Esophagus squamous epithelium (tissue), 5 donors: ENCODE results near the gene RALBP1. TPM values are rescaled to one million over a fixed set of nuclear protein-coding genes. Genes with fewer than 3 reads are reported as not detected.

Experiments
- DNase-seq: peaks from one replicate; lab custom pipeline; 2025; lab: John Stamatoyannopoulos, UW
- H3K27ac ChIP-seq, 4 donors: fragments of 200-600 bp; sonication (generic); one replicate each; pipeline ENCODE4 v1.5.1; 2016 to 2019; ENCODE audit warnings: mild to moderate bottlenecking in 1 of 4
- H3K27me3 ChIP-seq, 4 donors: fragments of 200-600 bp; sonication (generic); 1 replicate in 3 of 4; 2 replicates in 1 of 4; pipeline versions ENCODE4 v1.5.1 to v1.6.0; 2017 to 2021; ENCODE audit warnings: antibody characterized with exemption in 1 of 4
- H3K36me3 ChIP-seq, 3 donors: fragments of 200-600 bp; sonication (generic); one replicate each; pipeline ENCODE4 v1.5.1; 2016 to 2019
- H3K4me1 ChIP-seq, 3 donors: fragments of 200-600 bp; sonication (generic); one replicate each; pipeline ENCODE4 v1.5.1; 2017 to 2019
- H3K4me3 ChIP-seq, 4 donors: fragments of 200-600 bp; sonication (generic); 1 replicate in 3 of 4; 2 replicates in 1 of 4; pipeline ENCODE4 v1.5.1; 2016 to 2019; ENCODE audit warnings: mild to moderate bottlenecking in 2 of 4, moderate library complexity in 1 of 4
- H3K9me3 ChIP-seq, 3 donors: fragments of 200-600 bp; sonication (generic); one replicate each; pipeline ENCODE4 v1.5.1; 2016 to 2019
- CTCF ChIP-seq, 6 experiments: fragments of 450-650 bp in 4 of 6; fragments of 200-600 bp in 2 of 6; sonication (generic) in 2 of 6; IDR thresholded peaks; one replicate each; pipeline ENCODE4 v1.5.1; 2016 to 2019; ENCODE audit warnings: antibody characterized with exemption in 6 of 6, mild to moderate bottlenecking in 4 of 6, moderate library complexity in 4 of 6
- POLR2A ChIP-seq, 4 donors: fragments of 450-650 bp; IDR thresholded peaks; one replicate each; pipeline ENCODE4 v1.6.1; 2017; ENCODE audit warnings: antibody characterized with exemption in 4 of 4, mild to moderate bottlenecking in 4 of 4, moderate library complexity in 3 of 4
- WGBS, 2 donors: methylation state at CpG; one replicate each; pipeline ENCODE4 v1.1.5; 2018; 5-methylcytosine and 5-hydroxymethylcytosine counted together
- intact Hi-C: fragments of 100-400 bp; cut with DNase I; formaldehyde crosslinking; loops from one replicate; pipeline ENCODE4 v1.15.0; 2022
- total RNA-seq, 4 donors: library from RNA; depleted of rRNA; stranded (reverse); fragments of >200 nt; gene quantifications; one replicate each; pipeline ENCODE4 v1.1.0, GENCODE V29; 2016
- donor health status: DM: yes; HTN: yes; CAD: no.

The RALBP1 gene
- total RNA-seq, 4 donors from 2014 or later, result 74.0 to 105 (median 84.1) TPM

- Histone ChIP-seq H3K27me3 (no peaks in the 10 kb centered on the region), H3K27ac (peak overlapping the region in 1 of 4 donors; percentile 57), H3K4me3 (no peak overlapping the region), H3K9me3 (no peaks in the 10 kb centered on the region), H3K4me1 (peaks cover 0 to 14% (median 3%) of the 10 kb centered on the region in 3 donors), H3K36me3 (peaks cover 17 to 93% (median 41%) of the 10 kb centered on the region in 3 donors)
- no peak for TF ChIP-seq CTCF (IDR thresholded peaks at IDR 0.05)
- no peak for TF ChIP-seq POLR2A (IDR thresholded peaks at IDR 0.05)
- DNase-seq, result no peak
- intact Hi-C loops, result no loop called here
- 83 to 87% methylated on average over 10 to 11 of the region's 27 CpGs for WGBS, 2 donors
These were observed 60.2 kb downstream of the RALBP1 start for GRCh38 chr18:9535430-9535991.

GRCh38 chr18:9536354-9537152 lies 61.2 kb downstream of the RALBP1 start:
- no peaks in the 10 kb centered on the region for H3K9me3 ChIP-seq
- H3K36me3 ChIP-seq, result peaks cover 13 to 85% (median 35%) of the 10 kb centered on the region in 3 donors
- 74 to 75% methylated on average over 10 to 12 of the region's 24 CpGs for WGBS, 2 donors
- TF ChIP-seq CTCF (IDR thresholded peaks at IDR 0.05) (peak in 1 of 6 experiments; percentile 10), POLR2A (IDR thresholded peaks at IDR 0.05) (no peak)
- peak overlapping the region in 1 of 4 donors; percentile 57 for H3K27ac ChIP-seq
- intact Hi-C loops, result no loop called here
- H3K27me3 ChIP-seq, result no peaks in the 10 kb centered on the region
- no peak for DNase-seq
- H3K4me3 ChIP-seq, result no peak overlapping the region
- peaks cover 0 to 14% (median 3%) of the 10 kb centered on the region in 3 donors for H3K4me1 ChIP-seq

GRCh38 chr18:9537677-9538076 lies 62.4 kb downstream of the RALBP1 start:
- H3K9me3 ChIP-seq, result no peaks in the 10 kb centered on the region
- no peak overlapping the region for H3K27ac ChIP-seq
- H3K4me1 ChIP-seq, result peaks cover 0 to 14% (median 3%) of the 10 kb centered on the region in 3 donors
- H3K4me3 ChIP-seq, result no peak overlapping the region
- DNase-seq, result no peak
- H3K36me3 ChIP-seq, result peaks cover 10 to 74% (median 26%) of the 10 kb centered on the region in 3 donors
- WGBS, 2 donors, result 77 to 79% methylated on average over 3 to 5 of the region's 6 CpGs
- intact Hi-C loops, result no loop called here
- TF ChIP-seq CTCF (IDR thresholded peaks at IDR 0.05), result no peak
- no peak for TF ChIP-seq POLR2A (IDR thresholded peaks at IDR 0.05)
- H3K27me3 ChIP-seq, result no peaks in the 10 kb centered on the region

- DNase-seq, result no peak
- peaks cover 6 to 58% (median 18%) of the 10 kb centered on the region in 3 donors for H3K36me3 ChIP-seq
- TF ChIP-seq POLR2A (IDR thresholded peaks at IDR 0.05) (no peak), CTCF (IDR thresholded peaks at IDR 0.05) (no peak)
- intact Hi-C loops, result no loop called here
- peak overlapping the region in 1 of 4 donors; percentile 23 for H3K27ac ChIP-seq
- peaks cover 0 to 14% (median 3%) of the 10 kb centered on the region in 3 donors for H3K4me1 ChIP-seq
- no peaks in the 10 kb centered on the region for H3K9me3 ChIP-seq
- WGBS, 2 donors, result 41 to 49% methylated on average over 6 of the region's 6 CpGs
- H3K27me3 ChIP-seq, result no peaks in the 10 kb centered on the region
- H3K4me3 ChIP-seq, result no peak overlapping the region
These were observed 64.0 kb downstream of the RALBP1 start for GRCh38 chr18:9539283-9539682.

- intact Hi-C loops, result no loop called here
- Histone ChIP-seq H3K4me1 (peaks cover 0 to 14% (median 3%) of the 10 kb centered on the region in 3 donors), H3K36me3 (peaks cover under 1 to 57% (median 18%) of the 10 kb centered on the region in 3 donors), H3K9me3 (no peaks in the 10 kb centered on the region), H3K27me3 (no peaks in the 10 kb centered on the region), H3K4me3 (no peak overlapping the region), H3K27ac (no peak overlapping the region)
- TF ChIP-seq POLR2A (IDR thresholded peaks at IDR 0.05) (no peak), CTCF (IDR thresholded peaks at IDR 0.05) (no peak)
- no peak for DNase-seq
- 83 to 90% methylated on average over 8 of the region's 8 CpGs for WGBS, 2 donors
These were observed 64.6 kb downstream of the RALBP1 start for GRCh38 chr18:9539938-9540337.
